Measurements from ENCODE around the gene PPP3R1. TPM values are rescaled to one million over a fixed set of nuclear protein-coding genes. Genes with fewer than 3 reads are reported as not detected.
A peak's percentile ranks its signal among the peaks of the same experiment; 100 is the strongest.

Gene PPP3R1
- total RNA-seq, 1 donor from 2014 or later: 85.9 TPM

GRCh38 chr2:68238955-68239822 lies 13.1 kb downstream of the PPP3R1 start:
- no peaks in the 10 kb centered on the region for H3K27me3 Mint-ChIP-seq (ENCODE audit: insufficient read depth)
- peaks cover 56% of the 10 kb centered on the region for H3K4me1 Mint-ChIP-seq (ENCODE audit: low read depth)
- peaks cover 6% of the 10 kb centered on the region for H3K36me3 Mint-ChIP-seq (ENCODE audit: low read depth)
- H3K9me3 Mint-ChIP-seq: no peaks in the 10 kb centered on the region
- H3K27ac Mint-ChIP-seq: no peak overlapping the region
- H3K4me3 Mint-ChIP-seq: no peak overlapping the region
- intact Hi-C loops (cut with micrococcal nuclease): loop anchor here (1.0 kb wide), 1 partner anchor 11 kb away; no protein-coding TSS in a partner anchor
- DNase-seq (ENCODE audit: low spot score): no peak

GRCh38 chr2:68237976-68238580 lies 14.3 kb downstream of the PPP3R1 start:
- intact Hi-C loops (cut with micrococcal nuclease): no loop called here
- H3K4me1 Mint-ChIP-seq (ENCODE audit: low read depth): peaks cover 56% of the 10 kb centered on the region
- no peaks in the 10 kb centered on the region for H3K9me3 Mint-ChIP-seq
- no peaks in the 10 kb centered on the region for H3K27me3 Mint-ChIP-seq (ENCODE audit: insufficient read depth)
- no peak overlapping the region for H3K4me3 Mint-ChIP-seq
- H3K27ac Mint-ChIP-seq: peak overlapping the region; percentile 0
- peaks cover 6% of the 10 kb centered on the region for H3K36me3 Mint-ChIP-seq (ENCODE audit: low read depth)
- DNase-seq (ENCODE audit: low spot score): no peak

GRCh38 chr2:68237404-68237803 lies 14.9 kb downstream of the PPP3R1 start:
- no peaks in the 10 kb centered on the region for H3K9me3 Mint-ChIP-seq
- DNase-seq (ENCODE audit: low spot score): no peak
- no peak overlapping the region for H3K4me3 Mint-ChIP-seq
- H3K27ac Mint-ChIP-seq: no peak overlapping the region
- H3K27me3 Mint-ChIP-seq (ENCODE audit: insufficient read depth): no peaks in the 10 kb centered on the region
- peaks cover 56% of the 10 kb centered on the region for H3K4me1 Mint-ChIP-seq (ENCODE audit: low read depth)
- intact Hi-C loops (cut with micrococcal nuclease): no loop called here
- H3K36me3 Mint-ChIP-seq (ENCODE audit: low read depth): peaks cover 6% of the 10 kb centered on the region

GRCh38 chr2:68236876-68237275 lies 15.5 kb downstream of the PPP3R1 start:
- H3K27ac Mint-ChIP-seq: no peak overlapping the region
- H3K4me1 Mint-ChIP-seq (ENCODE audit: low read depth): peaks cover 56% of the 10 kb centered on the region
- no peak for DNase-seq (ENCODE audit: low spot score)
- no peaks in the 10 kb centered on the region for H3K27me3 Mint-ChIP-seq (ENCODE audit: insufficient read depth)
- no peaks in the 10 kb centered on the region for H3K9me3 Mint-ChIP-seq
- peaks cover 6% of the 10 kb centered on the region for H3K36me3 Mint-ChIP-seq (ENCODE audit: low read depth)
- intact Hi-C loops (cut with micrococcal nuclease): no loop called here
- H3K4me3 Mint-ChIP-seq: no peak overlapping the region

- Mint-ChIP-seq H3K4me1 (ENCODE audit: low read depth) (peaks cover 59% of the 10 kb centered on the region), H3K36me3 (ENCODE audit: low read depth) (peaks cover 6% of the 10 kb centered on the region), H3K9me3 (no peaks in the 10 kb centered on the region), H3K4me3 (no peak overlapping the region), H3K27ac (peak overlapping the region; percentile 35), H3K27me3 (ENCODE audit: insufficient read depth) (no peaks in the 10 kb centered on the region)
- intact Hi-C loops (cut with micrococcal nuclease): no loop called here
- DNase-seq (ENCODE audit: low spot score): no peak
These were observed 16.1 kb downstream of the PPP3R1 start for GRCh38 chr2:68236103-68236734.

- no peak for DNase-seq (ENCODE audit: low spot score)
- peaks cover 9% of the 10 kb centered on the region for H3K36me3 Mint-ChIP-seq (ENCODE audit: low read depth)
- H3K9me3 Mint-ChIP-seq: no peaks in the 10 kb centered on the region
- H3K4me3 Mint-ChIP-seq: no peak overlapping the region
- intact Hi-C loops (cut with micrococcal nuclease): no loop called here
- no peaks in the 10 kb centered on the region for H3K27me3 Mint-ChIP-seq (ENCODE audit: insufficient read depth)
- H3K27ac Mint-ChIP-seq: no peak overlapping the region
- peaks cover 63% of the 10 kb centered on the region for H3K4me1 Mint-ChIP-seq (ENCODE audit: low read depth)
These were observed 17.2 kb downstream of the PPP3R1 start for GRCh38 chr2:68235090-68235489.

GRCh38 chr2:68234405-68234804 lies 17.9 kb downstream of the PPP3R1 start:
- H3K27me3 Mint-ChIP-seq (ENCODE audit: insufficient read depth): no peaks in the 10 kb centered on the region
- no peak overlapping the region for H3K4me3 Mint-ChIP-seq
- H3K4me1 Mint-ChIP-seq (ENCODE audit: low read depth): peaks cover 63% of the 10 kb centered on the region
- intact Hi-C loops (cut with micrococcal nuclease): no loop called here
- no peaks in the 10 kb centered on the region for H3K9me3 Mint-ChIP-seq
- no peak for DNase-seq (ENCODE audit: low spot score)
- H3K27ac Mint-ChIP-seq: no peak overlapping the region
- H3K36me3 Mint-ChIP-seq (ENCODE audit: low read depth): peaks cover 9% of the 10 kb centered on the region

GRCh38 chr2:68231061-68231372 lies 21.3 kb downstream of the PPP3R1 start:
- Mint-ChIP-seq H3K27me3 (ENCODE audit: insufficient read depth) (no peaks in the 10 kb centered on the region), H3K4me3 (no peak overlapping the region), H3K27ac (no peak overlapping the region), H3K9me3 (no peaks in the 10 kb centered on the region), H3K36me3 (ENCODE audit: low read depth) (peaks cover 5% of the 10 kb centered on the region), H3K4me1 (ENCODE audit: low read depth) (peaks cover 43% of the 10 kb centered on the region)
- DNase-seq (ENCODE audit: low spot score): no peak
- intact Hi-C loops (cut with micrococcal nuclease): no loop called here

GRCh38 chr2:68230241-68231060 lies 21.9 kb downstream of the PPP3R1 start:
- intact Hi-C loops (cut with micrococcal nuclease): no loop called here
- Mint-ChIP-seq H3K27me3 (ENCODE audit: insufficient read depth) (no peaks in the 10 kb centered on the region), H3K36me3 (ENCODE audit: low read depth) (peaks cover 5% of the 10 kb centered on the region)

GRCh38 chr2:68226794-68227193 lies 25.5 kb downstream of the PPP3R1 start:
- Mint-ChIP-seq H3K27me3 (ENCODE audit: insufficient read depth) (no peaks in the 10 kb centered on the region), H3K9me3 (no peaks in the 10 kb centered on the region), H3K4me1 (ENCODE audit: low read depth) (peaks cover 65% of the 10 kb centered on the region), H3K36me3 (ENCODE audit: low read depth) (peaks cover 5% of the 10 kb centered on the region), H3K4me3 (no peak overlapping the region), H3K27ac (no peak overlapping the region)
- intact Hi-C loops (cut with micrococcal nuclease): no loop called here
- no peak for DNase-seq (ENCODE audit: low spot score)

More at GRCh38 chr2:68230241-68231060, 21.9 kb downstream of the PPP3R1 start:
- no peaks in the 10 kb centered on the region for H3K9me3 Mint-ChIP-seq
- H3K4me1 Mint-ChIP-seq (ENCODE audit: low read depth): peaks cover 46% of the 10 kb centered on the region
- no peak for DNase-seq (ENCODE audit: low spot score)
- no peak overlapping the region for H3K27ac Mint-ChIP-seq
- no peak overlapping the region for H3K4me3 Mint-ChIP-seq

- DNase-seq (ENCODE audit: low spot score): no peak
- H3K4me1 Mint-ChIP-seq (ENCODE audit: low read depth): peaks cover 68% of the 10 kb centered on the region
- H3K4me3 Mint-ChIP-seq: no peak overlapping the region
- H3K36me3 Mint-ChIP-seq (ENCODE audit: low read depth): peaks cover 3% of the 10 kb centered on the region
- peak overlapping the region; percentile 20 for H3K27ac Mint-ChIP-seq
- H3K9me3 Mint-ChIP-seq: no peaks in the 10 kb centered on the region
- no peaks in the 10 kb centered on the region for H3K27me3 Mint-ChIP-seq (ENCODE audit: insufficient read depth)
- intact Hi-C loops (cut with micrococcal nuclease): loop anchor here (1.0 to 2.0 kb wide), 2 partner anchors 8 to 26 kb away; no protein-coding TSS in a partner anchor
These were observed 27.2 kb downstream of the PPP3R1 start for GRCh38 chr2:68225119-68225632.

- Mint-ChIP-seq H3K9me3 (no peaks in the 10 kb centered on the region), H3K4me1 (ENCODE audit: low read depth) (peaks cover 71% of the 10 kb centered on the region), H3K36me3 (ENCODE audit: low read depth) (peaks cover 3% of the 10 kb centered on the region), H3K4me3 (no peak overlapping the region), H3K27me3 (ENCODE audit: insufficient read depth) (no peaks in the 10 kb centered on the region), H3K27ac (no peak overlapping the region)
- intact Hi-C loops (cut with micrococcal nuclease): loop anchor here (2.0 kb wide), 1 partner anchor 21 kb away; no protein-coding TSS in a partner anchor
- DNase-seq (ENCODE audit: low spot score): no peak
These were observed 28.9 kb downstream of the PPP3R1 start for GRCh38 chr2:68223419-68223818.

Data from activated T-helper 1 cell treated with anti-CD3 and anti-CD28 coated beads, Interleukin-12 subunit alpha, Interleukin-12 subunit beta, Interleukin-2, Interleukin-4 antibody, amounts not matched to agents 30 ng/mL and 10 ng/mL and 1 ng/mL, durations not matched to agents 14 hours and 24 hours and 36 hours (primary cell).